Nephron progenitor cell (in vitro differentiated cells): ENCODE results near the gene STEAP3.

Experiments
- DNase-seq: peaks from one replicate; pipeline ENCODE4 v3.0.0; 2021
- H3K27ac Mint-ChIP-seq: 2 replicates; pipeline ENCODE4 v1.8.0; 2021; ENCODE audit warnings: mild to moderate bottlenecking, moderate library complexity, mixed read lengths
- H3K27me3 Mint-ChIP-seq: 2 replicates; pipeline ENCODE4 v1.8.0; 2021; ENCODE audit warnings: mild to moderate bottlenecking, low read depth, mixed read lengths; ENCODE audit not compliant: poor library complexity
- H3K36me3 Mint-ChIP-seq: 2 replicates; pipeline ENCODE4 v1.8.0; 2021; ENCODE audit warnings: low read depth, mixed read lengths
- H3K4me1 Mint-ChIP-seq: 2 replicates; pipeline ENCODE4 v1.8.0; 2021; ENCODE audit warnings: mixed read lengths
- H3K4me3 Mint-ChIP-seq: 2 replicates; pipeline ENCODE4 v1.8.0; 2021; ENCODE audit warnings: mild to moderate bottlenecking, moderate library complexity, mixed read lengths
- H3K9me3 Mint-ChIP-seq: 2 replicates; pipeline ENCODE4 v1.8.0; 2021; ENCODE audit warnings: mild to moderate bottlenecking, moderate library complexity, mixed read lengths
- TF ChIP-seq, protein P1 (sequence below): fragments of 200-600 bp; sonication (generic); IDR thresholded peaks from 2 replicates; pipeline ENCODE4 v1.5.0; 2021; ENCODE audit warnings: antibody characterized with exemption

Gene STEAP3

DNA sequence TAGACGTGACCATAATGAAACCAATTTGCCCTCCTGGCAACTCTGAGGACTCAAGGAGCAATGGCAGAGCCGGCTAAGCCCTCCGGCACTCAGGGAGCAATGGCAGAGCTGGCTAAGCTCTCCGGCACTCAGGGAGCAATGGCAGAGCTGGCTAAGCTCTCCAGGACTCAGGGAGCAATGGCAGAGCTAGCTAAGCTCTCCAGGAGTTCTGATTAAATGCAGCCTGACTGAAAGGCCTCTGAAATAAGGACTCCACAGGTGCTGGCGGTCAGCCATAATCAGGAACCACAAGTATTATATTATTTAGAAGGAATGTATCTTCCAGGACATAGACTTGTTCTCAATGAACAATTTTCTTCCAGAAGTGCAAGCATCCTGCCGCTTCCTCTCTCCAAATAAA lies 77.8 kb downstream of the STEAP3 start:
- H3K36me3 Mint-ChIP-seq = no peaks in the 10 kb centered on the region
- H3K9me3 Mint-ChIP-seq = no peaks in the 10 kb centered on the region
- peaks cover 4% of the 10 kb centered on the region for H3K4me1 Mint-ChIP-seq
- no peak for DNase-seq
- no peak overlapping the region for H3K4me3 Mint-ChIP-seq
- peaks cover 7% of the 10 kb centered on the region for H3K27me3 Mint-ChIP-seq
- no peak overlapping the region for H3K27ac Mint-ChIP-seq
- TF ChIP-seq, protein P1, sequence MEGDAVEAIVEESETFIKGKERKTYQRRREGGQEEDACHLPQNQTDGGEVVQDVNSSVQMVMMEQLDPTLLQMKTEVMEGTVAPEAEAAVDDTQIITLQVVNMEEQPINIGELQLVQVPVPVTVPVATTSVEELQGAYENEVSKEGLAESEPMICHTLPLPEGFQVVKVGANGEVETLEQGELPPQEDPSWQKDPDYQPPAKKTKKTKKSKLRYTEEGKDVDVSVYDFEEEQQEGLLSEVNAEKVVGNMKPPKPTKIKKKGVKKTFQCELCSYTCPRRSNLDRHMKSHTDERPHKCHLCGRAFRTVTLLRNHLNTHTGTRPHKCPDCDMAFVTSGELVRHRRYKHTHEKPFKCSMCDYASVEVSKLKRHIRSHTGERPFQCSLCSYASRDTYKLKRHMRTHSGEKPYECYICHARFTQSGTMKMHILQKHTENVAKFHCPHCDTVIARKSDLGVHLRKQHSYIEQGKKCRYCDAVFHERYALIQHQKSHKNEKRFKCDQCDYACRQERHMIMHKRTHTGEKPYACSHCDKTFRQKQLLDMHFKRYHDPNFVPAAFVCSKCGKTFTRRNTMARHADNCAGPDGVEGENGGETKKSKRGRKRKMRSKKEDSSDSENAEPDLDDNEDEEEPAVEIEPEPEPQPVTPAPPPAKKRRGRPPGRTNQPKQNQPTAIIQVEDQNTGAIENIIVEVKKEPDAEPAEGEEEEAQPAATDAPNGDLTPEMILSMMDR = no peak

DNA sequence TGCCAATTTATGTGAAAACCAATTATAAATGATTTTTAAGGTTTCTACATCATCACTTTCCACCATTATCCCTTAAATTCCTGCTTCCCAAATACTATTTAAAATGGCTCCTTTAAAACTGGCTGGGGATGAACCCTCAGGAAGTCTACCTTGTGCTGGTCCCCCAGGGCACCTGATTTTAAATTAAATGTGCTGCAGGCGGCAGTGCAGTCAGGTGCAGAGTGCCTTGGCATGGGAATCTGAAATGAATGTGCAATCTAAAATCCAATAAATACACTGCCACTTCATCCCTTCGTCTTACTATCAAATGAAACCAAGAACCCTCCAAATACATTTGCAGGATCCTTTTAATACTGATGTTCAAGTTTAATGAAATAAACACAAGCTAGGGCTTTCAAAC lies 81.2 kb downstream of the STEAP3 start:
- Mint-ChIP-seq H3K4me1 (peaks cover 4% of the 10 kb centered on the region), H3K27me3 (peaks cover 6% of the 10 kb centered on the region), H3K9me3 (no peaks in the 10 kb centered on the region), H3K36me3 (no peaks in the 10 kb centered on the region), H3K4me3 (no peak overlapping the region), H3K27ac (no peak overlapping the region)
- TF ChIP-seq, protein P1 = no peak
- no peak for DNase-seq

DNA sequence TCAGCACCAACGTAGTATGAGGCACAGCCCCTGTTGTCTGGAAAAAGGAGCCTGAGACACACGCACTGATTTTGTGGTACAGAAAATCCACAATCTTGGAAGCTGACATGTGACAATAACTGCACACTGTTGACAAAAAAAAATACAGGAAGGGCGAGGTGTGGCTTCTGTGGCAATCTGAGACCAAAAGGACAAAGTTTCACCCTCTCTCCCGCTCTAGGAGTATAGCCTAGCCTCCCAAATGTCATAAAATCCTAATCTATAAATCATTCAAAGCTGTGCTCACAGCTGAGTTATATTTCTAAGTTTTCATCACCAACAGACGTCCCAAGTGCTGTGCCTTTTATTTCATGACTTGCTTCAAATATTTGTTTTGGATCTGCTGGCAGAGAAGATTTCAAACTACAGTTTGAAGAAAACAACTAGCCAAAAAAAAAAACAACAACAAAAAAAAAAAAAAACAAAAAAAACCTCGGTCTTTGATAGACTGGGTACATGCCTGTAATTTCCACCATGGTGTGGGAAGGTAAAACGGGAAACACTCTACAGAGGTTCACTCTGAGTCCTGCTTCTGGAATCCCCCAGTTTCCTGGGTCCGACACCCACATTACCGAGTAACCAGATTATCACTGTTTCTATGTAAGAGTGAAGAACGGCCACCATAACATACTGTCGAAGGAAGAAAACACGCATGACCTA lies 82.0 kb downstream of the STEAP3 start:
- TF ChIP-seq, protein P1 = no peak
- no peaks in the 10 kb centered on the region for H3K9me3 Mint-ChIP-seq
- H3K36me3 Mint-ChIP-seq = no peaks in the 10 kb centered on the region
- H3K4me1 Mint-ChIP-seq = peaks cover 4% of the 10 kb centered on the region
- no peak for DNase-seq
- no peak overlapping the region for H3K4me3 Mint-ChIP-seq
- H3K27me3 Mint-ChIP-seq = peaks cover 3% of the 10 kb centered on the region
- H3K27ac Mint-ChIP-seq = no peak overlapping the region

DNA sequence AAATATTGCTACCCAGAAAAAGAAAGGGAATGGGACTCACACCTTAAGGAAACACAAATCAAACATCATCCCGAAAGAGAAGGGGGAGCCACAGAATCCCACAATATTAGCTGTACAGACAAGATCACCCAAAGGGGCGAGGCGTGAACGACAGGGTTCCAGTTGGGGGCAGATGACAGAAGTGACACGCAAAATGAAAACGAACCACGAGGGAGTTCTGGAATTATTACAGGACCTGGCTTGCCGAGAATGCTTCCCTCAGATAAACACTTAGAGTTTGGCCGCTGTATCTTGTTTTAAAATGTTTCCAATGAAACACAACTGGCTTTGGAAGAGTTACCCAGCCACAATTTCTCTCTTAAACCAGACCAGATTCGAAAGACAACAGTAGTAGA lies 82.6 kb downstream of the STEAP3 start:
- Mint-ChIP-seq H3K4me3 (no peak overlapping the region), H3K27me3 (peaks cover 3% of the 10 kb centered on the region), H3K27ac (no peak overlapping the region), H3K4me1 (peaks cover 9% of the 10 kb centered on the region), H3K36me3 (no peaks in the 10 kb centered on the region), H3K9me3 (no peaks in the 10 kb centered on the region)
- no peak for DNase-seq
- TF ChIP-seq, protein P1 = no peak

DNA sequence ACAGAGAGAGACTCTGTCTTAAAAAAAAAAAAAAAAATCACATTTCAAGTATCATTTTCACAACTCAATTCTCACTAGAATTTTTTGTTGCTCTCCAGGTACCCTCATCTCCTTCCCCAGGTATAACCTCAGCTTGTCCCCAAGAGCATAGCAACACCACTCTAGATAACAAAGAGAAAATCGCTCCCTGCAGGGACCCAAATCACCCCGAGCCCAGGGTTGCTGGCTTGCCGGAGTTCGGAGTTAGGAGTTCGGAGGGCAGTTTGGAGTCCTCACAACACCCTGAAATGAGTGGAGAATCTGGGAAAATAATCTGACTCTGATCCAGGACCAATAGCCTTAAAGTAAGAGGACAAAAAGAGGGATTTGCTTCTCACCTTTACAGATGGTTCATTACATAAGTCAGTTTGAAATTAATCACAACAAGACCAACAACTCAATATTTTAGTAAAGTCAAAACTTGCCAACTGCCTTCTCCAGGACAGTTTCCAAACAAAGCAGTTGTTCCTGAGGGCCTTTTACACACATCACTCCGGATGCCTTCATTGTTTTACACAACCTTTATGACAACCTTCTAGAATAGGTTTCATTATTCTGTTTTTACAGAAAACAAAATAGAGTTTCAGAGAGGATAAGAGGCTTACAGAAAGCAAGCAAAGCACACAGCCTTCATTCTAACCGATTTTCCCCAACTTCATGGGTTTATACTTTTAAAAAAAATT lies 83.9 kb downstream of the STEAP3 start:
- Mint-ChIP-seq H3K36me3 (no peaks in the 10 kb centered on the region), H3K27ac (no peak overlapping the region), H3K27me3 (peaks cover 6% of the 10 kb centered on the region), H3K9me3 (no peaks in the 10 kb centered on the region), H3K4me1 (peaks cover 12% of the 10 kb centered on the region), H3K4me3 (no peak overlapping the region)
- no peak for DNase-seq
- TF ChIP-seq, protein P1 = no peak
